T-cell (primary cell): ENCODE data around the gene CTDSPL2. TPM values are rescaled to one million over a fixed set of nuclear protein-coding genes. Genes with fewer than 3 reads are reported as not detected.
A peak's percentile ranks its signal among the peaks of the same experiment; 100 is the strongest.
"Not testable (repeated sequence)": the region's sequence is repeated elsewhere in the genome, so short reads cannot be mapped to it uniquely, and the experiment has no call there.

ENCODE experiments used
- ATAC-seq, 4 experiments: fragments of 200-7000 bp in 3 of 4; fragments of 150-1000 bp in 1 of 4; cut with Tn5 transposase; replicated peaks in 1 of 4; 1 replicate in 3 of 4; 2 replicates in 1 of 4; pipeline ENCODE4 v1.10.0; 2021; ENCODE audit warnings: moderate library complexity in 3 of 4, mild to moderate bottlenecking in 2 of 4, moderate number of reproducible peaks in 1 of 4
- CTCF ChIA-PET, 2 donors: fragments of 300-600 bp; sonication (Branson Sonifier 250); formaldehyde crosslinking; loops; one replicate each; lab custom pipeline; 2022; ENCODE audit warnings: antibody characterized with exemption in 2 of 2; lab: Charles Lee
- POLR2A ChIA-PET, 2 donors: fragments of 300-600 bp; sonication (Branson Sonifier 250); formaldehyde crosslinking; loops; one replicate each; lab custom pipeline; 2022; ENCODE audit warnings: antibody characterized with exemption in 2 of 2; lab: Charles Lee
- DNase-seq, 35 experiments: peaks; one replicate each; pipeline versions ENCODE4 v3.0.0 to v3.0.0-alpha.2; 2013 to 2023
- H3K27ac ChIP-seq: one replicate; pipeline ENCODE4 v1.5.1; 2013; ENCODE audit warnings: low read length
- H3K27me3 ChIP-seq, 2 experiments: replicated peaks in 1 of 2; 1 replicate in 1 of 2; 2 replicates in 1 of 2; pipeline versions ENCODE4 v1.6.1 to v1.7.0; 2013; ENCODE audit warnings: low read length in 1 of 2, mixed read lengths in 1 of 2; ENCODE audit not compliant: control insufficient read depth in 2 of 2, insufficient read depth in 2 of 2; ENCODE audit errors: extremely low read depth in 1 of 2
- H3K36me3 ChIP-seq, 2 donors: 1 replicate in 1 of 2; 2 replicates in 1 of 2; pipeline versions ENCODE4 v1.6.1 to v1.7.0; 2013; ENCODE audit warnings: low read length in 1 of 2; ENCODE audit not compliant: control insufficient read depth in 2 of 2, insufficient read depth in 1 of 2; ENCODE audit errors: extremely low read depth in 1 of 2
- H3K4me1 ChIP-seq, 2 experiments: 1 replicate in 1 of 2; 2 replicates in 1 of 2; pipeline versions ENCODE4 v1.6.1 to v1.7.0; 2013; ENCODE audit warnings: low read length in 2 of 2, mixed read lengths in 1 of 2; ENCODE audit not compliant: insufficient read depth in 2 of 2, control insufficient read depth in 1 of 2; ENCODE audit errors: extremely low read depth in 1 of 2
- H3K4me3 ChIP-seq, 2 donors: 1 replicate in 1 of 2; 2 replicates in 1 of 2; pipeline versions ENCODE4 v1.5.1 to v1.7.0; 2013; ENCODE audit warnings: mild to moderate bottlenecking in 2 of 2, low read length in 1 of 2, moderate library complexity in 1 of 2; ENCODE audit not compliant: control insufficient read depth in 1 of 2; ENCODE audit errors: extremely low read depth in 1 of 2
- H3K9me3 ChIP-seq: 2 replicates; pipeline ENCODE4 v1.7.0; 2013
- H3K27ac Mint-ChIP-seq, 2 donors: one replicate each; pipeline ENCODE4 v1.8.0; 2020 to 2021; ENCODE audit warnings: mild to moderate bottlenecking in 2 of 2, mixed read lengths in 2 of 2
- H3K27me3 Mint-ChIP-seq, 2 donors: one replicate each; pipeline ENCODE4 v1.8.0; 2021 to 2022; ENCODE audit warnings: mixed read lengths in 2 of 2
- H3K36me3 Mint-ChIP-seq: one replicate; pipeline ENCODE4 v1.8.0; 2021; ENCODE audit warnings: mixed read lengths
- H3K4me1 Mint-ChIP-seq, 3 donors: one replicate each; pipeline ENCODE4 v1.8.0; 2020 to 2022; ENCODE audit warnings: mixed read lengths in 3 of 3, mild to moderate bottlenecking in 1 of 3
- H3K4me3 Mint-ChIP-seq, 3 donors: one replicate each; pipeline ENCODE4 v1.8.0; 2020 to 2022; ENCODE audit warnings: mild to moderate bottlenecking in 3 of 3, mixed read lengths in 3 of 3, moderate library complexity in 3 of 3
- H3K9me3 Mint-ChIP-seq, 3 donors: one replicate each; pipeline ENCODE4 v1.8.0; 2020 to 2022; ENCODE audit warnings: mixed read lengths in 3 of 3
- WGBS: methylation state at CpG from one replicate; pipeline ENCODE4 v1.1.5; 2013; ENCODE audit warnings: missing lambda C conversion rate; ENCODE audit not compliant: insufficient coverage; 5-methylcytosine and 5-hydroxymethylcytosine counted together
- total RNA-seq, 35 experiments: library from RNA in 6 of 35; stranded (reverse) in 6 of 35; fragments of 120-200 nt in 1 of 35; gene quantifications; one replicate each; pipeline versions ENCODE4 v1.2.1 to v1.2.4 and lab custom pipeline; 2013 to 2026

Gene CTDSPL2
- total RNA-seq, 5 donors from 2014 or later (not counting 1 experiment from before 2014, with no cell fraction given), result 59.7 to 76.7 (median 71.0) TPM

DNA sequence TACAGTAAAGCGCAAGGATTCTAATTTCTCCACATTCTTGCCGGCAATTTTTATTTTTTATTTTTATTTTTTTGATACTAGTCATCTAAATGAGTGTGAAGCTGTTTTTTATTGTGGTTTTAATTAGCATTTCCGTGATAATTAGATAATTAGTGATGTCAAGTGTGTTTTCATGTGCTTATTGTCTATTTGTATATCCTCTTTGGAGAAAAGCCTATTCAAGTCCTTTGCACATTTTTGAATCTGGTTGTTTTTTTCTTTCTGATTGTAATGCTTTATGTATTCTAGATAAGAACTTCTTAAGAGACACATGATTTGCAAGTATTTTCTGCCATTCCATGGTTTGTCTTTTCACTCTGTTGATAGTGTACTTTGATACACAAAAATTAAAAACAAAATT lies 16.1 kb downstream of the CTDSPL2 start:
- no peak overlapping the region for H3K4me3 Mint-ChIP-seq

DNA sequence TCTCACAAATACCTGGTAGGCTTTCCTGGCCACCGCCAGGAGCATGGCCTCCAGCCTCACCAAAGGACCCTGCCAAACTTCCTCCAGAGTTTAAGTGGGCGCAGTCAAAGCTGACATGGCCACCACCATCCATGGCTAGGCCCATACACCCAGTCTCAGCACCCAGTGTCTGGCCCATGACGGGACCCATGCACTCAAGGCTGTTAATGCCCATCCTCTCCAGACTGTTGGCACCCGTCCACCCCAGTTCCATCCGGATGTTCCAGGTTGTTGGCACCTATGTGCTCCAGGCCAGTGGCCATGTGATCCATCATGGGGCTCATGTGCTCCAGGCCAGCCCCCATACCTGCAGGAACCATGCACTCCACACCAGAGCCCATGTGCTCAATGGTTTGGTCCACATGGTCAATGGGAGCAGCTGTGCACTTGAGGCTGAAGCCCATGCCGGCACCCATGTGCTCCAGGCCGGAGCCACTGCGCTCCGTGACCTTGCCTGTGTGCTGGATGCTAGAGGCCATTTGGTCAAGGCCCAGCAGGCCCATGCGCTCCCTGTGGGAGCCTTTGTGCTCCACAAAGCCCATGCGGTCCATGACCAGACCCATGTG lies 20.4 kb downstream of the CTDSPL2 start:
- H3K4me1 ChIP-seq, result peaks cover 0 to 17% of the 10 kb centered on the region in 2 experiments
- POLR2A ChIA-PET, result no interaction called here
- WGBS, result 99% methylated on average over 11 of the region's 11 CpGs
- DNase-seq, result no peak
- H3K4me3 ChIP-seq, result no peak overlapping the region
- H3K9me3 Mint-ChIP-seq, result peaks cover 0 to 4% (median 3%) of the 10 kb centered on the region in 3 donors
- no peaks in the 10 kb centered on the region for H3K9me3 ChIP-seq
- H3K36me3 ChIP-seq, result peaks cover 0 to 7% of the 10 kb centered on the region in 2 donors
- H3K4me3 Mint-ChIP-seq, result no peak overlapping the region
- no peaks in the 10 kb centered on the region for H3K27me3 ChIP-seq
- no peaks in the 10 kb centered on the region for H3K27me3 Mint-ChIP-seq
- CTCF ChIA-PET, result no interaction called here
- H3K4me1 Mint-ChIP-seq, result peaks cover 31 to 47% (median 39%) of the 10 kb centered on the region in 3 donors
- no peak for ATAC-seq
- no peak overlapping the region for H3K27ac Mint-ChIP-seq
- H3K36me3 Mint-ChIP-seq, result peaks cover 25% of the 10 kb centered on the region
- no peak overlapping the region for H3K27ac ChIP-seq

More for the DNA sequence above, 16.1 kb downstream of the CTDSPL2 start:
- peaks cover 51 to 58% (median 54%) of the 10 kb centered on the region in 3 donors for H3K4me1 Mint-ChIP-seq
- ATAC-seq (no peak), DNase-seq (no peak)
- H3K4me3 ChIP-seq, result no peak overlapping the region
- H3K4me1 ChIP-seq, result peaks cover 0 to 5% of the 10 kb centered on the region in 2 experiments
- H3K36me3 Mint-ChIP-seq, result peaks cover 39% of the 10 kb centered on the region
- H3K27ac ChIP-seq, result no peak overlapping the region
- no peaks in the 10 kb centered on the region for H3K9me3 ChIP-seq
- no peak overlapping the region for H3K27ac Mint-ChIP-seq
- no peaks in the 10 kb centered on the region for H3K27me3 ChIP-seq
- peaks cover 0 to 7% of the 10 kb centered on the region in 2 donors for H3K36me3 ChIP-seq
- WGBS, result no CpG with 5 or more reads among the region's 3 CpGs
- H3K9me3 Mint-ChIP-seq, result peaks cover 0 to 3% (median 3%) of the 10 kb centered on the region in 3 donors
- ChIA-PET CTCF (no interaction called here), POLR2A (interaction anchor here (0.6 kb wide), 3 partner anchors 19 to 210 kb away, joined by 3 to 8 read pairs (median 3); no protein-coding TSS in a partner anchor)
- no peaks in the 10 kb centered on the region for H3K27me3 Mint-ChIP-seq

DNA sequence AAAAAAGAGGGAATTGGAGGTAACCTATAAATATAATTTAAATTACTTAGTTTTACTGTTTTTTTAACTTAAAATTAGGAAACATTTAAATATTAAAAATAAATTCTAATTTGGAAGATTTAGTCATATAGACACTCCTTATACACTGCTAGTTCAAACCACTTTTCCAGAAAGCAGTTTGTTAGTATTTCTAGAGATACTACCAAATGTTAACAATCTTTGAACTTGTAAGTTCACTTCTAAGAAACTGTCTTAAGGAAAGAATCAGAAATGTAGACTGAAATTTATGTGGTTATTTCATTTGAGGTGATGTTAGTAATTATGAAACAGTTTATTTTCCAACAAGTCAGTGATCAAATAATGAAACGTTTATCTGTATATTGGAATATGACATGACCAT lies 22.7 kb downstream of the CTDSPL2 start:
- no peak for ATAC-seq
- Histone ChIP-seq H3K27me3 (no peaks in the 10 kb centered on the region), H3K4me1 (peaks cover 0 to 17% of the 10 kb centered on the region in 2 experiments), H3K4me3 (no peak overlapping the region), H3K27ac (no peak overlapping the region), H3K9me3 (no peaks in the 10 kb centered on the region), H3K36me3 (peaks cover 0 to 4% of the 10 kb centered on the region in 2 donors)
- no peak for DNase-seq
- POLR2A ChIA-PET, result interaction anchor here in 1 of 2 donors (0.6 kb wide), 1 partner anchor 155 kb away, joined by 10 read pairs; no protein-coding TSS in a partner anchor
- Mint-ChIP-seq H3K27ac (no peak overlapping the region), H3K27me3 (no peaks in the 10 kb centered on the region), H3K36me3 (peaks cover 21% of the 10 kb centered on the region), H3K4me1 (peaks cover 28 to 49% (median 45%) of the 10 kb centered on the region in 3 donors), H3K9me3 (peaks cover 0 to 4% (median 0%) of the 10 kb centered on the region in 3 donors), H3K4me3 (no peak overlapping the region)
- WGBS, result no CpG with 5 or more reads among the region's 1 CpG
- CTCF ChIA-PET, result no interaction called here

DNA sequence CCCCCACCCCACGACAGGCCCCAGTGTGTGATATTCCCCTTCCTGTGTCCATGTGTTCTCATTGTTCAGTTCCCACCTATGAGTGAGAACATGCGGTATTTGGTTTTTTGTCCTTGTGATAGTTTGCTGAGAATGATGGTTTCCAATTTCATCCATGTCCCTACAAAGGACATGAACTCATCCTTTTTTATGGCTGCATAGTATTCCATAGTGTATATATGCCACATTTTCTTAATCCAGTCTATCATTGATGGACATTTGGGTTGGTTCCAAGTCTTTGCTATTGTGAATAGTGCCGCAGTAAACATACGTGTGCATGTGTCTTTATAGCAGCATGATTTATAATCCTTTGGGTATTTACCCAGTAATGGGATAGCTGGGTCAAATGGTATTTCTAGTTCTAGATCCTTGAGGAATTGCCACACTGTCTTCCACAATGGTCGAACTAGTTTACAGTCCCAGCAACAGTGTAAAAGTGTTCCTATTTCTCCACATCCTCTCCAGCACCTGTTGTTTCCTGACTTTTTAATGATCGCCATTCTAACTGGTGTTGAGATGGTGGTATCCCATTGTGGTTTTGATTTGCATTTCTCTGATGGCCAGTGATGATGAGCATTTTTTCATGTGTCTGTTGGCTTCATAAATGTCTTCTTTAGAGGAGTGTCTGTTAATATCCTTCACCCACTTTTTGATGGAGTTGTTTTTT lies 26.3 kb downstream of the CTDSPL2 start:
- H3K4me3 ChIP-seq, H3K27me3 Mint-ChIP-seq, H3K4me3 Mint-ChIP-seq, ATAC-seq, H3K27ac Mint-ChIP-seq, DNase-seq, H3K36me3 ChIP-seq, H3K9me3 Mint-ChIP-seq, H3K9me3 ChIP-seq, H3K27ac ChIP-seq, POLR2A ChIA-PET, H3K36me3 Mint-ChIP-seq, CTCF ChIA-PET, H3K27me3 ChIP-seq: not testable (repeated sequence)
- peaks cover 40 to 60% (median 56%) of the 10 kb centered on the region in 3 donors for H3K4me1 Mint-ChIP-seq
- peaks cover 0 to 19% of the 10 kb centered on the region in 2 experiments for H3K4me1 ChIP-seq
- WGBS, result no CpG with 5 or more reads among the region's 6 CpGs

DNA sequence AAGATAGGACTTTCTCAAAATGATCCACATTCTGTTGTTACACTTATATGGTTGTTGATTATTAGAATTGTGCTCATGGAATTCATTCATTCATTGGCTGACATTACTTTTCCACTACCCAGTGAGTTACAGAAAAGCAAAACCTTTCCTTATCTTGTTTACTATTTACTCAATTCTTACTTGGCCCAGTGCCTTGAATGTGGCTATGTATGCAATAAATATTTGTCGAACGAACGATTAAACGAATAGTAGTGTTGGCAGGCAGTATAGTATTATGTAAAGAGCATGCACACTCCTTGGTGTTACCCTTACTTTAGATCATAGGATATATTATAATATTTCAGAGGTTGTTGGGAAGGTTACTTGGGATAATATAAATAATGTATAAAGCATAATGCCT lies 31.0 kb downstream of the CTDSPL2 start:
- ATAC-seq, result no peak
- CTCF ChIA-PET, result no interaction called here
- Histone ChIP-seq H3K36me3 (peaks cover 4 to 21% of the 10 kb centered on the region in 2 donors), H3K4me3 (no peak overlapping the region), H3K27me3 (no peaks in the 10 kb centered on the region), H3K27ac (no peak overlapping the region), H3K9me3 (no peaks in the 10 kb centered on the region), H3K4me1 (peaks cover 0 to 4% of the 10 kb centered on the region in 2 experiments)
- Mint-ChIP-seq H3K36me3 (peaks cover 8% of the 10 kb centered on the region), H3K27ac (no peak overlapping the region), H3K27me3 (no peaks in the 10 kb centered on the region), H3K4me3 (no peak overlapping the region), H3K4me1 (peaks cover 34 to 45% (median 43%) of the 10 kb centered on the region in 3 donors), H3K9me3 (no peaks in the 10 kb centered on the region)
- POLR2A ChIA-PET, result no interaction called here
- DNase-seq, result no peak
- WGBS, result no CpG with 5 or more reads among the region's 4 CpGs

DNA sequence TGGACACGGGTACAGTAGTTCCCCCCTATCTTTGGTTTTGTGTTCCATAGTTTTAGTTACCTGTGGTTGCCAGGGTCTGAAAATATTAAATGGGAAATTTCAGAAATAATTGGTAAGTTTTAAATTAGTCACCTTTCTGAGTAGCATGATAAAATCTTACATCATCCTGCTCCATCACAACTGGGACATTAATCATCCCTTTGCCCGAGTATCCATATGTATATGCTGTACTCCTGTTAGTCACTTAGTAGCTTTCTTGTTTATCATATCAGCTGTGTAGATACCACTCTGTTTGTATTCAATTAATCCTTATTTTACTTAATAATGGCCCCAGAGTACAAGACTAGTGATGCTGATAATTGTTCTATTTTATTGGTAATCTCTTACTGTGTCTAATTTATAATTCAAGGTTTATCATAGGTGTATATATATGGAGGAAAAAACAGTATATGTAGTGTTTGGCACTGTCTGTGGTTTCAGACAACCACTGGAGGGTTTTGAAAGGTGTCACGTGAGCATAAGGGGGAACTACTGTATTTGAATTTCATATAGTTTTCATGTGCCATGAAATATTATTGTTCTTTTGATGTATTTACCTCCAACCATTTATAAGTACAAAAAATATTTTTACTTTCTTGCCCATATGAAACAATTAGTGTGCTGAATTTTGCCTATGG lies 41.4 kb downstream of the CTDSPL2 start:
- H3K4me3 ChIP-seq, result no peak overlapping the region
- H3K36me3 ChIP-seq, result peaks cover 0 to 13% of the 10 kb centered on the region in 2 donors
- WGBS, result no CpG with 5 or more reads among the region's 3 CpGs
- ChIA-PET CTCF (interaction anchor here in 1 of 2 donors (0.6 to 0.7 kb wide), 2 partner anchors 30 to 86 kb away, joined by 3 to 4 read pairs; no protein-coding TSS in a partner anchor), POLR2A (interaction anchor here in 1 of 2 donors (0.5 to 0.6 kb wide), 2 partner anchors 35 to 58 kb away, joined by 3 to 7 read pairs; no protein-coding TSS in a partner anchor)
- H3K4me3 Mint-ChIP-seq, result no peak overlapping the region
- H3K27me3 Mint-ChIP-seq, result no peaks in the 10 kb centered on the region
- peak overlapping the region; percentile 29 to 42 for H3K27ac Mint-ChIP-seq
- H3K4me1 ChIP-seq, result no peaks in the 10 kb centered on the region
- H3K27me3 ChIP-seq, result no peaks in the 10 kb centered on the region
- ATAC-seq, result no peak
- peak in 1 of 35 experiments; percentile 18 for DNase-seq
- no peak overlapping the region for H3K27ac ChIP-seq
- peaks cover 29% of the 10 kb centered on the region for H3K36me3 Mint-ChIP-seq
- H3K9me3 ChIP-seq, result no peaks in the 10 kb centered on the region
- H3K9me3 Mint-ChIP-seq, result no peaks in the 10 kb centered on the region
- H3K4me1 Mint-ChIP-seq, result peaks cover 25 to 36% (median 32%) of the 10 kb centered on the region in 3 donors
